GM18951 (cell line): ENCODE measurements around the gene ARHGAP11A.

Experiments used
- POLR2A ChIP-seq: IDR thresholded peaks from 4 replicates; pipeline ENCODE4 v1.6.1; 2011; ENCODE audit warnings: mild to moderate bottlenecking; ENCODE audit not compliant: insufficient read length, insufficient read depth; ENCODE audit errors: extremely low read depth
- in situ Hi-C: fragments of 300-500 bp; cut with MboI; formaldehyde crosslinking; loops from one replicate; pipeline ENCODE4 v1.12.0; 2022; ENCODE audit warnings: low sequenced_read_pairs, mixed read lengths, inconsistent platforms; ENCODE audit not compliant: unreplicated experiment

ARHGAP11A gene

DNA sequence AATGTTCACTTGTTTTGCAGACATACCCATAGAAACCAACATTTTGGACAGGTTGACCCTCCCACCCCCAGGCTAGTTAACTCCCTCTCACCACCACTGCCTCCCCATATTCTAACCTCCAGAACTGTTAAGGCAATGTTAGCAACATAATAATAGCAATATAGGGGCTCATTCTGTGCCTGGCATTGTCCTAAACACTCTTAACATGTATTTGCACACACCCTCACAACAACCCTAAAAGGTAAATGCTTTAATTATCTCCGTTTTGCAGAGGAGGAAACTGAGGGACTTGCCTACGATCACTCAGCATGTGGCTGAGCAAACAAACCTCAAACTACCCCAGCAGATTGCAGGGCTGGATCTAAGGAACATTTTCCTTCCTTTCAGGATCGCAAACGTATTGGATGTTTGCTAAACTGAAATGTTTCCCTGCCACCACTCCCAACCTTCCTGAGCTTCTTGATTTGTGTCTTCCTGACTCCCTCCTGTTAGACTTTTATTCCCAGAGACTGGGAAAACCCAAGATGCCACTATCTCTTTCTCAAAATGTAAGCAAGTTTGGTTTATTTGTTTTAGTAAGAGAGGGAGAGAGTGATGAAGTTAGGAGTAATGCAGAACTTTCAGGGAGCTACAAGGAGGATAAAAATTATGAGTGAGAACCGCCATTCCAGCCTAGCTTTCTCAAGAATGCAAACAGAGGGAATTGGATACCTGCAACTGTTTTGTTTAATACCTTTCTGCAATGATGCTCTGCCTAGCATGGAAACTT, 27.5 kb downstream of the ARHGAP11A start:
- in situ Hi-C loops, result no loop called here
- TF ChIP-seq POLR2A, result no peak

- in situ Hi-C loops, result no loop called here
- TF ChIP-seq POLR2A, result no peak
Measured at GRCh38 chr15:32643907-32644445, 28.7 kb downstream of the ARHGAP11A start.

- in situ Hi-C loops, result no loop called here
- no peak for TF ChIP-seq POLR2A
Measured at GRCh38 chr15:32646291-32646690, 31.0 kb downstream of the ARHGAP11A start.

DNA sequence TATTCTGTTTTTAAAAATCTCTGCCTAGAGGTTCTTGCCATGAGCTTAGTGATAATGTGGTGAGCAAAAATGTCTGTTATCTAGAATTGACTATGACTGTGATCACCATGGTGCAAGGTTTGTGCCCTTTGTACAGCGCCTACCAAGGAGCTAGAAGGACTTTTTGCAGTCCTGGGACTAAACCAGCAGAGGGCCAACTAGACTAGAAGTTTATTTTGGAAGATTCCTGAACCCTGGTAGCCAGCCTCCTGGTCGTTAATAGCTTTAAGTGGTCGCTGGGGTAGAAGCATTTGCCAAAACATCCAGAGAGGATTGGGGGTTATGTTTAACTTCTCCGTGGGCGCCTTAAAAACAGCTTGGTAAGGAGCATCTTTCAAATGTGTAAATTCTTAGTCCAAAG, 34.0 kb downstream of the ARHGAP11A start:
- in situ Hi-C loops, result no loop called here
- no peak for TF ChIP-seq POLR2A

GRCh38 chr15:32651229-32651837, 36.0 kb downstream of the ARHGAP11A start:
- in situ Hi-C loops, result no loop called here
- TF ChIP-seq POLR2A, result no peak

DNA sequence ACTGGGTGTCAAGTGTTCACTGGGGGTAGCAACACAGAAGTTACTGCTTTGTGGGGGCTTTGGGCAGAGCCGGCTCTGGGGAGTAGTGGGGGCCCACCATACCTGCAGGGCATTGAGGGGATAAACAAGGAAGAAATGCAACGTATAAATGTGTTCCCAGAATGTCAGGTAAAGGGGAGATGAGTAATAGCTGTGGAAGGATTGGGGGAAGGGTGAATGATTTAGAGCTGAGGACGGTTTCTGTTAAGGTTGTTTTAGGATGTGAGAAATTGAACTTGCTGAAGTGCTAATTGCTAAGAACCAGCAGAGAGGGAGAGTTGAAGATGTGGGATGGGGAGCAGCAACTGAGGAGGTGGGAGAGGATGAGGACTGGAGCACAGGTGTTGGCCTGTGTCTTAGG, 36.9 kb downstream of the ARHGAP11A start:
- no peak for TF ChIP-seq POLR2A
- in situ Hi-C loops, result no loop called here

- no peak for TF ChIP-seq POLR2A
- in situ Hi-C loops, result loop anchor here (5.0 kb wide), 1 partner anchor 336 kb away; no protein-coding TSS in a partner anchor
Measured at GRCh38 chr15:32656091-32656490, 40.8 kb downstream of the ARHGAP11A start.

DNA sequence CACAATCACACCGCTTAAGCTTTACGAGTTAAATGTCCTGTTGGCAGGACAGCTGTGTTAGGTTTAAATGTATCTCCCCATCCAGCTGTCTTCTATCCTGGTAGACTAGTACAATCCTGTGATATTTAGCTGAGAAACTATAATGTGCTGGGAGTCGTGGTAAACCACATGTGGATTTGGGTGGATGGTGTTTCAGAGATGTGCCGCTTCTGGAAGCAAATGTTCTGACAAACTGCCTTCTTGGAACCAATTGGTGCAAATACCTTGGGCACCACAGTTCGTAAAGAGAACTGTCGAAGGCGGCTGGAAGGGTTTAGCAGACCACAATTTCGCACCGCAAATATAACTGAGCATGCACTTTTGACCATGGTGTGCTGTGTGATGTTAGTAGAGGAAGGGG, 41.2 kb downstream of the ARHGAP11A start:
- in situ Hi-C loops, result loop anchor here (5.0 kb wide), 1 partner anchor 336 kb away; no protein-coding TSS in a partner anchor

GRCh38 chr15:32657198-32657883, 42.0 kb downstream of the ARHGAP11A start:
- no peak for TF ChIP-seq POLR2A
- in situ Hi-C loops, result loop anchor here (5.0 kb wide), 1 partner anchor 335 kb away; no protein-coding TSS in a partner anchor

More for the DNA sequence above, 41.2 kb downstream of the ARHGAP11A start:
- no peak for TF ChIP-seq POLR2A

GRCh38 chr15:32657941-32658340, 42.6 kb downstream of the ARHGAP11A start:
- in situ Hi-C loops, result loop anchor here (5.0 kb wide), 1 partner anchor 334 kb away; no protein-coding TSS in a partner anchor
- no peak for TF ChIP-seq POLR2A

DNA sequence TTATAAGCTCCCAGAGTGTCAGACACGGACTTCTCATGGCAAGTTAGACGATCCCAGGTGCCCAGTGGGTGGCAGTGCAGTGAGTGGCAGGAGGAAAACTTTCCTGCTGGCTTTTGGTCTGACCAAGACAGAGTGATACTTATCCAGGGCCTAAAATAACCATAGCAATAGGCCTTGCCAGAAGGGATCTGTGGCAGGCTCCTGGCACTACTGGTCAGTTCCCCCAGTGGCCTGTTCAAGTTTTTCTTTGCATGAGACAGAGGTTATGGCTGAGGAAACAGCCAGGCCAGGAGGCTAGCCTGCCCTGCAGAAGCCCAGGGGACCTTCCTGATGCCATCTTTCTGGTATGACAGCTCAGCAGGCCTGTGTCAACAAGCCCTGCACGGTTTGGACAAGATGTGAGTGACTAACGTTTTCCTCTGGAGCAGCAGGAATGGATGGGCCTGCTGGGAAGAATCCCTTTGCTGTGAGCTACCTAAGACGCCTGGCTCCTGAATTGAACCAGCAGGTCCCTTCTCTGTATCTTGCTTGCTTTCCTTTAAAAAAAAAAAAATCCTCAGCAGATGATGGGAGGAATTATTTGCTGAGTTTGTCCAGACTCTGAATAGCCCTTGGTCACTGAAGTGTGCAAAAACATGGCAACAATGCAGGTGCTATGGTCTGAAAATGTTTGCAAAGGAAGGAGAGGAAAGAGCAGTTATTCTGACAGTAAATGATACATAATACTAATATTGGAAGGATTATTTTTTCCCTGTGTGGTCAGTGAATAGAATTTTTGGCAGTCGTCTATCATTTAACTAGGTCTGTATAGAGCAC, 44.2 kb downstream of the ARHGAP11A start:
- no peak for TF ChIP-seq POLR2A
- in situ Hi-C loops, result loop anchor here (5.0 kb wide), 1 partner anchor 333 kb away; no protein-coding TSS in a partner anchor

DNA sequence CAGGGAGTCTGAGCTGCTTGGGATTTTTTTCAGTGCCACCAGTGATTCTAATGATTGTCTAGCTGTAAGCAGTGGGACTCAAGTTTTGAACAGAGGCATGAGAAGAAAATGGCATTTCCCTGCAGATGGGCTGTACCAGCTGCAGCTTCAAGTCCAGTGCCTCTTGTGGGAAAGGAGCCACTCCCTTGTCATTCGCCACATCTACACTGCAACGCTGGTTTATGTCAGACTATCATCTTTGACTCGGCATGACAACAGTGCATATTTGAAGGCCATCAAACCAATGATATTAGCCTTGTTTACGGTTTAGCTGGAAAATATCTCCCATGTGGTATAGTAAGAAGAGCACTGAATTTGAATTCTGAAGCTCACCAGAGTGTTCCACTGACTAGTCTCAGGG, 48.4 kb downstream of the ARHGAP11A start:
- no peak for TF ChIP-seq POLR2A
- in situ Hi-C loops, result no loop called here
